K562 (cell line): ENCODE data around the gene PNPLA2. TPM values are rescaled to one million over a fixed set of nuclear protein-coding genes. Genes with fewer than 3 reads are reported as not detected.

Source experiments
- ARHGAP35 ChIP-seq: fragments of 450-650 bp; IDR thresholded peaks from 2 replicates; pipeline ENCODE4 v1.6.1; 2018; ENCODE audit not compliant: partially characterized antibody
- CBX2 ChIP-seq: fragments of 200-600 bp; sonication (generic); IDR thresholded peaks from one replicate; pipeline ENCODE4 v1.6.1; 2012; ENCODE audit warnings: mild to moderate bottlenecking, low read length, inconsistent platforms; ENCODE audit not compliant: insufficient read depth, poor library complexity, severe bottlenecking
- CSDE1 ChIP-seq, 2 experiments: fragments of 450-650 bp; IDR thresholded peaks; 2 replicates each; pipeline ENCODE4 v1.6.1; 2016; ENCODE audit warnings: mild to moderate bottlenecking in 1 of 2
- ESRRB ChIP-seq: fragments of 250-450 bp; sonication (Bioruptor Pico); IDR thresholded peaks from 2 replicates; pipeline ENCODE4 v1.5.0; 2020; ENCODE audit warnings: mild to moderate bottlenecking, moderate library complexity, borderline replicate concordance
- ETV5 ChIP-seq: sonication (generic); formaldehyde crosslinking; IDR thresholded peaks from 2 replicates; pipeline ENCODE4 v1.4.0; 2020; ENCODE audit warnings: low read depth, mild to moderate bottlenecking, missing genetic modification reagents
- FOXA3 ChIP-seq, 2 experiments: fragments of 450-650 bp in 1 of 2; sonication (generic) in 1 of 2; formaldehyde crosslinking; IDR thresholded peaks in 1 of 2; conservative IDR thresholded peaks in 1 of 2; 2 replicates each; pipeline versions ENCODE4 v1.4.0 to v1.8.0; 2020 to 2022; ENCODE audit warnings: mild to moderate bottlenecking in 2 of 2, missing genetic modification reagents in 1 of 2
- GABPA ChIP-seq: fragments of 200-800 bp; sonication (Bioruptor generic); conservative IDR thresholded peaks from 2 replicates; pipeline ENCODE4 v1.6.1; 2016; ENCODE audit warnings: low read depth, missing genetic modification characterization, missing compliant biosample characterization
- L3MBTL2 ChIP-seq: fragments of 450-650 bp; IDR thresholded peaks from 2 replicates; pipeline ENCODE4 v1.6.1; 2016; ENCODE audit warnings: mild to moderate bottlenecking, moderate library complexity
- PRDM10 ChIP-seq: fragments of 450-650 bp; IDR thresholded peaks from 2 replicates; pipeline ENCODE4 v1.6.1; 2018; ENCODE audit not compliant: partially characterized antibody
- RFX7 ChIP-seq: fragments of 250-450 bp; sonication (Bioruptor Pico); IDR thresholded peaks from 2 replicates; pipeline ENCODE4 v1.5.1; 2021; ENCODE audit warnings: mild to moderate bottlenecking
- SMAD2 ChIP-seq: fragments of 150-350 bp; IDR thresholded peaks from 2 replicates; pipeline ENCODE4 v1.6.1; 2014; ENCODE audit warnings: low read depth, mild to moderate bottlenecking, low read length
- SPI1 ChIP-seq: IDR thresholded peaks from 2 replicates; pipeline ENCODE4 v1.6.1; 2011; ENCODE audit warnings: low read depth, low read length, control low read depth, borderline replicate concordance
- ZFP30 ChIP-seq: fragments of 250-450 bp; sonication (Bioruptor Pico); IDR thresholded peaks from 2 replicates; pipeline ENCODE4 v1.8.0; 2022; ENCODE audit warnings: moderate library complexity, mild to moderate bottlenecking, inconsistent platforms, borderline replicate concordance
- ZNF274 ChIP-seq: IDR thresholded peaks from 2 replicates; pipeline ENCODE4 v1.6.1; 2011; ENCODE audit warnings: low read depth, mild to moderate bottlenecking, low read length, moderate library complexity, borderline replicate concordance
- ZNF311 ChIP-seq: fragments of 250-450 bp; sonication (Bioruptor Pico); IDR thresholded peaks from 2 replicates; pipeline ENCODE4 v1.4.0; 2020; ENCODE audit warnings: mild to moderate bottlenecking, moderate library complexity
- ZNF395 ChIP-seq: fragments of 200-800 bp; sonication (Bioruptor generic); IDR thresholded peaks from 2 replicates; pipeline ENCODE4 v1.6.1; 2017; ENCODE audit warnings: missing genetic modification characterization, missing compliant biosample characterization
- ZNF668 ChIP-seq: fragments of 250-450 bp; sonication (Bioruptor Pico); IDR thresholded peaks from 2 replicates; pipeline ENCODE4 v1.8.0; 2022; ENCODE audit warnings: mild to moderate bottlenecking, inconsistent platforms
- polyA plus RNA-seq, 8 experiments: library from polyadenylated mRNA; depleted of rRNA in 4 of 8; stranded (reverse) in 5 of 8; unstranded in 3 of 8; fragments of >200 nt; fragmentation: Nextera tagmentation in 2 of 8; fragmentation: Illumina TruSeq in 1 of 8; extraction: Ambion mirVana in 2 of 8; extraction: Trizol in 1 of 8; gene quantifications; 2 replicates each; pipeline versions ENCODE4 v1.2.1 to v1.2.3, GENCODE V29; 2011 to 2014; ENCODE audit warnings: inconsistent platforms in 1 of 8, missing spikeins in 1 of 8
- total RNA-seq, 7 experiments: library from RNA; depleted of rRNA in 6 of 7; stranded (reverse); fragments of >200 nt in 6 of 7; fragmentation: Illumina TruSeq in 2 of 7; extraction: Trizol in 2 of 7; gene quantifications; 2 replicates each; pipeline versions ENCODE4 v1.2.1 to v1.2.3, GENCODE V29; 2011 to 2021; ENCODE audit warnings: low replicate concordance in 1 of 7
- TF ChIP-seq, protein P1 (sequence below): fragments of 450-650 bp; formaldehyde crosslinking; IDR thresholded peaks from 2 replicates; pipeline ENCODE4 v1.4.0; 2020; ENCODE audit warnings: mild to moderate bottlenecking, moderate library complexity
- TF ChIP-seq, protein P2 (sequence below): fragments of 450-650 bp; IDR thresholded peaks from 2 replicates; pipeline ENCODE4 v1.6.1; 2014; ENCODE audit warnings: low read depth, mild to moderate bottlenecking, moderate library complexity, borderline replicate concordance

Gene PNPLA2
- total and polyA plus RNA-seq, 9 of the 15 experiments (the other 6 are each of a cell fraction or from before 2014, with no cell fraction given) = 0.39 to 87.1 (median 8.4) TPM

DNA sequence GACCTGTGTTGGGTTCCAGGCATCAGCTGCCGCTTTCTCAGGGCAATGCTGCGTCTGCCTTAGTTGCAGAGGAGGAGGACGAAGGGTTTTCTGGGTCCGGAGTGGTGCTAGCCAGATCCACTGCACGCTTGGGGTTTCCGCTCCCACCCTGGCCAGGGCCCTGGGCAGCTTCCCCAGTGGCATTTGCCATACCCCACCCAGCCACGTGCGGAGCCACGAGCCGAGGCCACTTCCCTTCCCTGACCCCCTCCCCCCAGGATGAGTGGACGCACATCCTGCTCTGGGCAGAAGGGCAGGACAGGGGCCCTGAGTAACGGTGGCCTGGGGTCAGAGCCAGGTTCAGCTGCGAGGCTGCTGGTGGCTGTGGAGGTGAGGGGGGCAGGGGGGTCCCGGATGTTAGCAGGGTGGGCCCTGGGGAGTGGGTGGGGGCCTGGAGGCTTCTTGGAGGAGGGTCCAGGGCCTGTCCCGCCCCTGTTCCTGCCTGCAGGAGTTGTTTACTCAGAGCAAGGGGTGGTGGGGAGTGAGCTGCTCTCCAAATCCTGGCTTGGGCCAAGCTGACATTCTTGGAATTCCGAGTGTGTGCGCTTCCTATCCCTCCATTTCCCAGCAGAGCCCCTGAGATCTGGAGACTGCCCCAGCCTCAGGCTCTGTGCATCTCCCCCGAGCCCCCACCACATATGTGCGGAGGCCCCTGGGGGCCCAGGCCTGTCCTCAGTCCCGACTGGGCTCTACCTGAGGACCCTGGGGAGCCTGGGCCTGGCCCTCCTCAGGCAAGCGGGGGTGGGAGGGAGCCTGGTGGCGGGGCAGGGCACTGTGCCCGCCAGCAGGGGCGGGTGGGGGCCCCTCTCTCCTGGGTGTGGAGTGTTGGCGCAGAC is 25.3 kb downstream of the PNPLA2 start (continued):
- TF ChIP-seq PRDM10 (peak; percentile 28), SPI1 (peak; percentile 51; the same call in 1 of the 2 replicates), ZNF395 (CRISPR knock-in tag) (0 out of 2 replicates have a peak, but pooled peaks have one; percentile 41), CSDE1 (IDR thresholded peaks at IDR 0.05) (no peak), ZFP30 (no peak), ETV5 (0 out of 2 replicates have a peak, but pooled peaks have one; percentile 20), ZNF274 (no peak), L3MBTL2 (peak; percentile 67), ZNF311 (CRISPR knock-in tag) (peak; percentile 52; the same call in 1 of the 2 replicates), ESRRB (CRISPR knock-in tag) (no peak), CBX2 (no peak), ZNF668 (CRISPR knock-in tag) (no peak), RFX7 (CRISPR knock-in tag) (no peak), SMAD2 (no peak), FOXA3 (CRISPR knock-in tag; conservative IDR thresholded peaks at IDR 0.05 in 1 of 2, IDR thresholded peaks at IDR 0.05 in 1 of 2) (peak in 1 of 2 experiments; percentile 86; a peak in 3 of 4 replicates), GABPA (tag) (peak; percentile 53; the same call in 1 of the 2 replicates), ARHGAP35 (no peak)
- TF ChIP-seq, protein P1, sequence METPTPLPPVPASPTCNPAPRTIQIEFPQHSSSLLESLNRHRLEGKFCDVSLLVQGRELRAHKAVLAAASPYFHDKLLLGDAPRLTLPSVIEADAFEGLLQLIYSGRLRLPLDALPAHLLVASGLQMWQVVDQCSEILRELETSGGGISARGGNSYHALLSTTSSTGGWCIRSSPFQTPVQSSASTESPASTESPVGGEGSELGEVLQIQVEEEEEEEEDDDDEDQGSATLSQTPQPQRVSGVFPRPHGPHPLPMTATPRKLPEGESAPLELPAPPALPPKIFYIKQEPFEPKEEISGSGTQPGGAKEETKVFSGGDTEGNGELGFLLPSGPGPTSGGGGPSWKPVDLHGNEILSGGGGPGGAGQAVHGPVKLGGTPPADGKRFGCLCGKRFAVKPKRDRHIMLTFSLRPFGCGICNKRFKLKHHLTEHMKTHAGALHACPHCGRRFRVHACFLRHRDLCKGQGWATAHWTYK (CRISPR knock-in tag) = peak; percentile 99
- TF ChIP-seq, protein P2, sequence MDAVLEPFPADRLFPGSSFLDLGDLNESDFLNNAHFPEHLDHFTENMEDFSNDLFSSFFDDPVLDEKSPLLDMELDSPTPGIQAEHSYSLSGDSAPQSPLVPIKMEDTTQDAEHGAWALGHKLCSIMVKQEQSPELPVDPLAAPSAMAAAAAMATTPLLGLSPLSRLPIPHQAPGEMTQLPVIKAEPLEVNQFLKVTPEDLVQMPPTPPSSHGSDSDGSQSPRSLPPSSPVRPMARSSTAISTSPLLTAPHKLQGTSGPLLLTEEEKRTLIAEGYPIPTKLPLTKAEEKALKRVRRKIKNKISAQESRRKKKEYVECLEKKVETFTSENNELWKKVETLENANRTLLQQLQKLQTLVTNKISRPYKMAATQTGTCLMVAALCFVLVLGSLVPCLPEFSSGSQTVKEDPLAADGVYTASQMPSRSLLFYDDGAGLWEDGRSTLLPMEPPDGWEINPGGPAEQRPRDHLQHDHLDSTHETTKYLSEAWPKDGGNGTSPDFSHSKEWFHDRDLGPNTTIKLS = no peak
